Left lobe of liver (tissue), 2 donors: ENCODE results near the gene GRIK2. TPM values are rescaled to one million over a fixed set of nuclear protein-coding genes. Genes with fewer than 3 reads are reported as not detected.

ENCODE experiments used
- ATAC-seq: fragments of 200-7000 bp; cut with Tn5 transposase; one replicate; pipeline ENCODE4 v1.9.1; 2020; ENCODE audit warnings: mild to moderate bottlenecking, moderate library complexity
- DNase-seq: peaks from one replicate; pipeline ENCODE4 v3.0.0-alpha.2; 2020; ENCODE audit warnings: low spot score
- total RNA-seq: library from RNA; stranded (reverse); gene quantifications from one replicate; pipeline ENCODE4 v1.2.1, GENCODE V29; 2021
- donor health status: DM: no; HTN: no; CAD: no; lungs with moderate emphysema.
- donor health status: DM: no; HTN: yes; CAD: no.

GRIK2 gene
- total RNA-seq, 1 donor from 2014 or later, result 0.10 TPM

DNA sequence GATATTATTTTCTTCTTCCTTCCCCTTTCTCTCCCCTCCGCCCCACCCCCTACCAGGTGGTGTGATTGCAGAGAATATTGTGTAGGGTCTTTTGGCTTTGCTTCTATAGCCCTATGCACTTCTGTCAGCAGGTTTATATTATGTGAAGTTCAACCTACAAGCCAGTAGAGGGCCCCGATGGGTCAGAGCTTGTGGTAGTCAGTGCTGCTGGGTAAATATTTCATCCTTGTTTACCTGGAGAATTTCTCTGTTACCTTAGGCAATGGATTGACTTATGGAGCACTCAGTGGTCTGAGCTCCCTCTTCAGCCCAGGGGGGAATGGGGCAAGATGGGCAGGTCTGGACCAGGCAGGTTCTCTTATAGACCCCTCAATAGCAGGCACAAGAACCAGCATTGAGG, 720.9 kb downstream of the GRIK2 start:
- peak; percentile 75 for ATAC-seq
- DNase-seq, result no peak

DNA sequence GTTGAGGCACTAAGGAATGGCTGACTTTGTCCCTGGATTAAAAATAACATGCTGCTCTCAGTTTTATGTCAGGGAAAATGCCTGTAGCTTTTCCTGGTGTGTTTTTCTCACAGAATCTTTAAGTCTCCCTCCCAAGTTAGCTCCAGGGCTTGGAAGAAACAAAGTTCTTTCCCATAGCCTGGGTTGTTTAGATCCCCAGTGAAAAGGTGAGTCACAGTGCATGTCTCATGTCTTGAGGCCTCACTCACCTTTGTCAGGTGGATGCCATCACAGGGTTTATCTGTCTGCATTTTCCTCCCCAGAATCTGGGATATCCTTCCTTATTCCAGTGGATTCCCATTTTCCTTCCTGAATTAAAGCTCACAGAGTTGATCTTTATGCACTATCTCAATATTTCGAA, 722.4 kb downstream of the GRIK2 start:
- ATAC-seq (no peak), DNase-seq (no peak)

DNA sequence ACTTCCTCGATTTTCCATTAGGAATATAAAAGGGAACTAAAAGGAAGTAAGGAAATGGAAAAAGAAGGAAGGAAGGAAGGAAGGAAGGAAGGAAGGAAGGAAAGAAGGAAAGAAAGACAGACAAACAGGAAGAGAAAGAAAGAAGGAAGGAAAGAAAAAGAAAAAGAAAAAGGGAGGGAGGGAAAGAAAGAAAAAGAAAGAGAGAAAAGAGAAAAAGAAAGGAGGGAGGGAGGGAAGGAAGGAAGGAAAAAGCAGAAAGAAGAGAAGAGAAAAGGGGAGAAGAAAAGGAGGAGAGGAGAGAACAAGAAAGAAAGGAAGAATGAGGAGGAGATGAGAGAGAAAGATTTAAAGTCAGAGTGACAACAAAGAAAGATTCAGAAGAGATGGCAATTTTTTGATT, 724.5 kb downstream of the GRIK2 start:
- no peak for ATAC-seq

More for the DNA sequence above, 724.5 kb downstream of the GRIK2 start:
- DNase-seq, result no peak
